COLO829 (cell line): ENCODE results near the gene NAA38.
"Not testable (repeated sequence)": the region's sequence is repeated elsewhere in the genome, so short reads cannot be mapped to it uniquely, and the experiment has no call there.

Source experiments
- DNase-seq: peaks from one replicate; pipeline ENCODE4 v3.0.0; 2012; ENCODE audit warnings: low spot score

The NAA38 gene

GRCh38 chr17:7823581-7824001 is 33.8 kb downstream of the NAA38 start:
- DNase-seq: no peak

GRCh38 chr17:7822126-7822525 is 35.2 kb downstream of the NAA38 start:
- no peak for DNase-seq

- DNase-seq: no peak
Measured at GRCh38 chr17:7820231-7820630, 37.1 kb downstream of the NAA38 start.

- DNase-seq: no peak
Measured at GRCh38 chr17:7818746-7819645, 38.4 kb downstream of the NAA38 start.

- no peak for DNase-seq
Measured at GRCh38 chr17:7818026-7818425, 39.3 kb downstream of the NAA38 start.

GRCh38 chr17:7817643-7817964 is 39.8 kb downstream of the NAA38 start:
- no peak for DNase-seq

- DNase-seq: no peak
Measured at GRCh38 chr17:7816926-7817642, 40.3 kb downstream of the NAA38 start.

- DNase-seq: no peak
Measured at GRCh38 chr17:7814969-7815368, 42.4 kb downstream of the NAA38 start.

- DNase-seq: no peak
Measured at GRCh38 chr17:7811251-7811650, 46.1 kb downstream of the NAA38 start.

GRCh38 chr17:7809791-7810343 is 47.5 kb downstream of the NAA38 start:
- DNase-seq: not testable (repeated sequence)

- DNase-seq: no peak
Measured at GRCh38 chr17:7809086-7809790, 48.1 kb downstream of the NAA38 start.

- no peak for DNase-seq
Measured at GRCh38 chr17:7807206-7807605, 50.2 kb downstream of the NAA38 start.
